Coronary artery (tissue), 2 donors: Measurements from ENCODE around the gene ISLR2.

Experiments used
- DNase-seq: peaks from one replicate; pipeline ENCODE4 v3.0.0-alpha.2; 2017; ENCODE audit warnings: low spot score
- H3K27ac ChIP-seq, 2 donors: fragments of 200-600 bp; sonication (generic); one replicate each; pipeline ENCODE4 v1.5.1; 2016 to 2019
- H3K4me3 ChIP-seq: fragments of 200-600 bp; sonication (generic); 2 replicates; pipeline ENCODE4 v1.5.1; 2016; ENCODE audit warnings: mild to moderate bottlenecking, moderate library complexity
- CTCF ChIP-seq: fragments of 200-600 bp; sonication (generic); IDR thresholded peaks from one replicate; pipeline ENCODE4 v1.5.1; 2019; ENCODE audit warnings: antibody characterized with exemption

ISLR2 gene

GRCh38 chr15:74176262-74177214 lies 46.2 kb downstream of the ISLR2 start:
- TF ChIP-seq CTCF: no peak
- peak; percentile 74 for DNase-seq
- Histone ChIP-seq H3K27ac (peak overlapping the region; percentile 25 to 94), H3K4me3 (no peak overlapping the region)

DNA sequence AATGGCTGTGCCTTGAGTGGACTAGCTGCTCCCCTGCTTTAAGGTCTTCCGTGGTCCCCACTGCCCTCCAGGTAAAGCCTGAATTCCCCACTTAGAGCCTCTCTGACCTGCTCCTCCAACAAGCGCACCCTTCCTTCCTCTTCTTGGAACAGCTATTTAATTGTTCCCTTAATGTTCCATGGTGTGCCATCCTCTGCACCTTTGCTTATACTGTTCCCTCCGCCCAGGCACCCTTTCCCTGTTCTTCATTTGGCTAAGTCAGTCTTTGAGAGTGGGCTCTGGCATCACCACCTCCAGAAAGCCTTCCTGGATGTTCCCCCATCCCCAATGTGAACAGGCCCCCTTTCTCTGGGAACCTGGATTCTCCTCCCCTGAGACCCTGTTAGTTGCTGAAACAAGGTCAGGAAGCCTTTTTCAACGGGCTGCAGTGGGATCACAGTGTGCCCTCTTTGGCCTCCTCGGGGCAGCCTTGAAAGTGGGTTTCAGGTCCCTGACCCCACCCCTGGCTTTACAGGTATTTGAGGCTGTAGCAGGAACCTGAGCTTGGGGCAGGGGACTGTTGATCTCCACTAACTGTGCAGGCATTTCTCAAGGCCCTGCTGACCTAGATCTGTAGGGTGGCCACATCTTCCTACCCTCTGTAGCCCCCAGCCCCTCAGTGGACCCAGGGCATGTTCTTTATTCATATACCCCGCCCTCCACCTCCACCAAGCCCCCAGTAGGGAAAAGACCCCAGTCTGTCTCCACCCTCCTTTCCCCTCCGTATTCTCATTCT lies 48.1 kb downstream of the ISLR2 start:
- H3K27ac ChIP-seq: peak overlapping the region; percentile 58 to 94
- DNase-seq: no peak
- peak overlapping the region; percentile 4 for H3K4me3 ChIP-seq
- TF ChIP-seq CTCF: no peak

DNA sequence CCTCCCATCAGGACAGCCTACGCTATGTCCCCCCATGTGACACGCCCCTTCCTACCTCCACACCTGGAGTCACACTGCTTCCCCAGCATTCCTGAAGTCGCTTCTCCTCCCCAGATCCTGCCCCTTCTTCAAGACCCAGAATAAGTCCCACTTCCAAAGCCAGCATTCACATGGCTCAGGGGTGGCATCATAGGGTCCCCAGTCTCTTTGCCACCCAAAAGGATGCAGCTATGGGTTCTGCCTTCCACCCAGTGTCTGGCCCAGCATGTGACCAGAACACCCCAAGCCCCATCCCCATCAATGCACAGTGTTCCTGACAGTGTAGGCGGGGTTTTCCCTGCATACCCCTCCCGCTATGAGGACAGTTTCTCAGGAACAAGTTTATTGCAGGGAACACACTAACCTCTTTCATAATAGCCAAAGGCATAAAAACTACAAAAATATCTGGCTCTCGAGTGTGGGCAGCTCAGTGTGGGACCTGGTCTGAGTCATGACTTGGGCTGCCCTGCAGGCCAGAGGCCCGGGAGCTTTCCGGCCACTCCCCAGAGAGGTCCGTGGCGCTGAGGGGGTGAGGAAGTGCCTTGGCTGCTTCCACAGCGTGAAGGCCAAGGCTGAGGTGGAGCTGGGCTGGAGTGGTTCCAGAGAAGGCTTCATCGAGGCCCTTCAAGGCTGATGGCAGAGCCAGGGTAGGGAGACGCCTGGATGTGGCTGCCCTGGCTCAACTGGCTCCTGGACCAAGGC lies 48.9 kb downstream of the ISLR2 start:
- H3K4me3 ChIP-seq: no peak overlapping the region

DNA sequence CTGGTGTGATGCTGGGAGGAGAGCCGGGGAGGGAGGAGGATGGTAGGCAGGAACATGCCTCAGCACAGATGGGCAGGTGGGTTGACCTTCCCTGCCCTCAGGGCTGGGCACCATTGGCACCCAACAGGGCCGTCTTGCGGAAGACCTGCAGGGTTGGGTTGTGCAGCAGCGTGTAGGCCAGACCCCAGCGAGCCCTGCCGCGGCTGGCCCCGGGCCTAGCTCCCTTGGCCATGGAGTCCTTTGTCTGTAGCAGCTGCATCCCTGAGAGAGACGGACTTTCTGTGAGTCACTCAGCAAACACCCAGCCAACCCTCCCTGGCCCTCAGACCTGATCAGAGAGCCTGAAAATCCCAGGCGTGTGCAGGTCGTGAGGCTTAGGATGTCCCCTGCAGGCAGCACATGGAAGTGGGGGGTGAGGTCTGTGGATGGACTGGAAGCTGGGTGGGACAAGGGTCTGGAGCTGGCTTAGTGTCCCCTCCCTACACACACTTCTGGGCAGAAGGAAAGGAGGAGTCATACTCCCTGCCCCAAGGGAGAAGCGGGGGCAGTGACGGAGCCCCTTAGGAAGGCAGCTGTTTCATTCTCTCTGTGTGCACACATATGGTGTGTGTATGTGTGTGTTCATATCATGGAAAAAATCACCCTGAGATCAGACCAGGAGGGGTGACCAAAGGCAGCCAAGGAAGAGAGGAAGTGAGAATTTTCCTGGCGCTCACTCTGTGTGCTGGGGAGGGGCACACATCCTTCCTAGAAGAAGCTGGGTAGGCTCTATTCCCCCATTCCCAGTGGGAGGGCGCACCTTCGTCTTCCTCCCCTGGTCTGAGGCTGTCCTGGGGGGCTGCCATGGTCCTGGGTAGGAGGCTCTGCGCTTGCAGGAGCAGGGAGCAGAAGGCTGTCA lies 49.8 kb downstream of the ISLR2 start:
- DNase-seq: no peak
- TF ChIP-seq CTCF: no peak
- H3K27ac ChIP-seq: peak overlapping the region; percentile 58 to 94
- peak overlapping the region; percentile 42 for H3K4me3 ChIP-seq

More for the DNA sequence above, 48.9 kb downstream of the ISLR2 start:
- DNase-seq: peak; percentile 96
- TF ChIP-seq CTCF: no peak
- H3K27ac ChIP-seq: peak overlapping the region; percentile 58 to 94

GRCh38 chr15:74180881-74181602 lies 50.7 kb downstream of the ISLR2 start:
- DNase-seq: no peak
- H3K4me3 ChIP-seq: no peak overlapping the region
- peak overlapping the region in 1 of 2 donors; percentile 94 for H3K27ac ChIP-seq
- no peak for TF ChIP-seq CTCF
